GM21526 (cell line): ENCODE data around the gene ALPI.
"Not testable (repeated sequence)": the region's sequence is repeated elsewhere in the genome, so short reads cannot be mapped to it uniquely, and the experiment has no call there.

ENCODE experiments used
- ATAC-seq: cut with Tn5 transposase; IDR thresholded peaks from one replicate; pipeline ENCODE4 v1.9.1; 2021; ENCODE audit warnings: moderate library complexity; ENCODE audit not compliant: unreplicated experiment, low FRiP score

The ALPI gene

GRCh38 chr2:232420463-232421188, 35.3 kb upstream of the ALPI start:
- no peak for ATAC-seq

GRCh38 chr2:232421189-232421785, 34.7 kb upstream of the ALPI start:
- ATAC-seq: no peak

GRCh38 chr2:232422051-232422450, 33.9 kb upstream of the ALPI start:
- ATAC-seq: no peak

- not testable (repeated sequence) for ATAC-seq
Measured at GRCh38 chr2:232422996-232423395, 33.0 kb upstream of the ALPI start.

- ATAC-seq: not testable (repeated sequence)
Measured at GRCh38 chr2:232423407-232423806, 32.5 kb upstream of the ALPI start.

- ATAC-seq: no peak
Measured at GRCh38 chr2:232431705-232432590, 24.0 kb upstream of the ALPI start.

GRCh38 chr2:232432598-232433184, 23.3 kb upstream of the ALPI start:
- ATAC-seq: no peak

GRCh38 chr2:232433622-232434021, 22.3 kb upstream of the ALPI start:
- not testable (repeated sequence) for ATAC-seq

GRCh38 chr2:232434091-232434490, 21.9 kb upstream of the ALPI start:
- ATAC-seq: no peak

GRCh38 chr2:232434563-232435374, 21.2 kb upstream of the ALPI start:
- no peak for ATAC-seq

- ATAC-seq: no peak
Measured at GRCh38 chr2:232435375-232435648, 20.6 kb upstream of the ALPI start.

GRCh38 chr2:232435805-232436204, 20.1 kb upstream of the ALPI start:
- no peak for ATAC-seq

- ATAC-seq: no peak
Measured at GRCh38 chr2:232436381-232437194, 19.4 kb upstream of the ALPI start.

GRCh38 chr2:232437195-232437571, 18.8 kb upstream of the ALPI start:
- no peak for ATAC-seq

- no peak for ATAC-seq
Measured at GRCh38 chr2:232438091-232438490, 17.9 kb upstream of the ALPI start.

GRCh38 chr2:232438951-232439757, 16.8 kb upstream of the ALPI start:
- ATAC-seq: no peak

GRCh38 chr2:232439758-232440135, 16.2 kb upstream of the ALPI start:
- ATAC-seq: no peak

- peak; percentile 60 for ATAC-seq
Measured at GRCh38 chr2:232440220-232441018, 15.5 kb upstream of the ALPI start.
